Effector memory CD8-positive, alpha-beta T cell (primary cell): ENCODE results near the gene GABARAPL1.

ENCODE experiments used
- ATAC-seq: fragments of 150-1000 bp; cut with Tn5 transposase; replicated peaks from 2 replicates; pipeline ENCODE4 v1.10.0; 2021; ENCODE audit warnings: mild to moderate bottlenecking, moderate library complexity
- DNase-seq, 3 experiments: peaks; one replicate each; pipeline ENCODE4 v3.0.0; 2021
- H3K27ac Mint-ChIP-seq, 2 donors: one replicate each; pipeline ENCODE4 v1.8.0; 2022; ENCODE audit warnings: mild to moderate bottlenecking in 2 of 2, mixed read lengths in 2 of 2, moderate library complexity in 2 of 2
- H3K27me3 Mint-ChIP-seq, 2 donors: one replicate each; pipeline ENCODE4 v1.8.0; 2022; ENCODE audit warnings: mixed read lengths in 2 of 2
- H3K36me3 Mint-ChIP-seq: one replicate; pipeline ENCODE4 v1.8.0; 2022; ENCODE audit warnings: mild to moderate bottlenecking, moderate library complexity, mixed read lengths; ENCODE audit not compliant: insufficient read depth
- H3K4me1 Mint-ChIP-seq, 2 donors: one replicate each; pipeline ENCODE4 v1.8.0; 2022; ENCODE audit warnings: low read depth in 2 of 2, mixed read lengths in 2 of 2
- H3K4me3 Mint-ChIP-seq, 2 donors: one replicate each; pipeline ENCODE4 v1.8.0; 2022; ENCODE audit warnings: mild to moderate bottlenecking in 2 of 2, mixed read lengths in 2 of 2, moderate library complexity in 2 of 2
- H3K9me3 Mint-ChIP-seq, 2 donors: one replicate each; pipeline ENCODE4 v1.8.0; 2022; ENCODE audit warnings: mixed read lengths in 2 of 2

The GABARAPL1 gene

DNA sequence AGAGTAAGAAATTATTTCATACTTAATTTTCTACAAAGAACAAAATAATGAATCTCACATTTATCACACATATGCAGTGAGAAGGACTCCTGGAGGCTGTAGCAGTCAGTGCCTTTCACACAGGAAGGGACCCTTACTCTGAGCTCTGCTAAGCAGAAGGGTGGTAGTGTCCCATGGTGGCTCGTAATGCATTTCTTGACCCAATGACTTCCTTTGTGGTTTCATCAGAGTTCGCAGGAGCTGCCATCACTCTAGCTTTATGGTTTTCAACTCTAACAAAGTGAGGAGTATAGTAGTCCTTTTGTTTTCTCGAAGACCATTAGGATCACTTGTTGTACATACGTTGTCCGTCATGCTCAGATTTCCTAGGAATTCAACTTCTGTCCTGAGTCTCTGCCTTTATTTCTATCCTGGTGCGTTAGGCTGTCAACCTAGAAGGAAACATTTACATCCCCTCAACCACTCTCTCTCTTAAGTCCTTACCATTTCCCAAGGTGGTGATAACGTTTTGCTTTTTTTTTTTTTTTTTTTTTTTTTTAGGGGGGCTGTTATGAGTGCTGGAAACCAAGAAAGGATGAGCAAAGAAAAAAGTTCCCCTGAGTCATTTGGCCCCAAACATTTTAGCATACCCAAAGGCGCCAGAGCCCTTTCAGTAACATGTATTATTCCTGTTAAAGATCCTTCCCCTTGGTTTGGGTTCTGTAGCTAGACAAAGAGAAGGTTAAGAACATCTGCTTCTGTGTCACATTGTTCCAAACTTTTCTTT lies 37.2 kb downstream of the GABARAPL1 start:
- Mint-ChIP-seq H3K27me3 (no peaks in the 10 kb centered on the region), H3K4me3 (peak overlapping the region; percentile 68 to 71), H3K4me1 (peaks cover 20 to 28% of the 10 kb centered on the region in 2 donors), H3K9me3 (no peaks in the 10 kb centered on the region), H3K36me3 (no peaks in the 10 kb centered on the region), H3K27ac (peak overlapping the region; percentile 87 to 89)
- ATAC-seq, result peak; percentile 96
- peak; percentile 15 to 23 (median 22) for DNase-seq

DNA sequence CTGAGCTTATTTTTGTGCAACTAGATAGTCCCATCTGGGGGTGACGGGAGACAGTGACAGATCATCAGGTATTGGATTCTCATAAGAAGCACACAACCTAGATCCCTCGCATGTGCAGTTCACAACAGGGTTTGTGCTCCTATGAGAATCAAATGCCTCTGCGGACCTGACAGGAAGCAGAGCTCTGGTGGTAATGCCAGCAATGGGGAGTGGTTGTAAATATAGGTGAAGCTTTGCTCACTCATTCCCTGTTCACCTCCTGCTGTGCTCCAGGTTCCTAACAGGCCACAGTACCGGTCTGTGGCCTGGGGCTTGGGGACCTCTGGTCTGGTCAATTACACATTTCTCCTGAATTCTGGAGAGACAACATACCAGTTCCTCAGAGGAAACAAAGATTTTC lies 39.0 kb downstream of the GABARAPL1 start:
- H3K9me3 Mint-ChIP-seq, result peaks cover 0 to 3% of the 10 kb centered on the region in 2 donors
- peaks cover 20 to 28% of the 10 kb centered on the region in 2 donors for H3K4me1 Mint-ChIP-seq
- ATAC-seq, result no peak

DNA sequence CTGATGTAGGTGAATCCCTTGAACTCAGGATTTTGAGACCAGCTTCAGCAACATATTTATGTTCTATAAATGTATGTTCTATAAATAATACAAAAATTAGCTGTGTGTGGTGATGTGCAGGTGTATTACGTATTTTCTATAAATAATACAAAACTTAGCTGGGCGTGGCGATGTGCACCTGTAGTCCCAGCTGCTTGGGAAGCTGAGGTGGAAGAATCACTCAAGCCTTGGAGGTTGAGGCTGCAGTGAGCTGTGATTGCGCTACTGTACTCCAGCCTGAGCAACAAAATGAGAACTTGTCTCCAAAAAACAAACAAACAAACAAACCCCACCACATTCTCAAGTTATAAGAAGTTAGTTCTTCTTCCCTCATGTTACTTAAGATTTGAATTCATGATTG lies 39.5 kb downstream of the GABARAPL1 start:
- Mint-ChIP-seq H3K4me3 (no peak overlapping the region), H3K27me3 (no peaks in the 10 kb centered on the region), H3K27ac (peak overlapping the region in 1 of 2 donors; percentile 52), H3K9me3 (peaks cover 0 to 3% of the 10 kb centered on the region in 2 donors), H3K4me1 (peaks cover 20 to 28% of the 10 kb centered on the region in 2 donors), H3K36me3 (no peaks in the 10 kb centered on the region)
- ATAC-seq (no peak), DNase-seq (no peak)

More for the DNA sequence above, 39.0 kb downstream of the GABARAPL1 start:
- no peak overlapping the region for H3K27ac Mint-ChIP-seq
- H3K27me3 Mint-ChIP-seq, result no peaks in the 10 kb centered on the region
- no peak for DNase-seq
- no peak overlapping the region for H3K4me3 Mint-ChIP-seq
- H3K36me3 Mint-ChIP-seq, result no peaks in the 10 kb centered on the region

DNA sequence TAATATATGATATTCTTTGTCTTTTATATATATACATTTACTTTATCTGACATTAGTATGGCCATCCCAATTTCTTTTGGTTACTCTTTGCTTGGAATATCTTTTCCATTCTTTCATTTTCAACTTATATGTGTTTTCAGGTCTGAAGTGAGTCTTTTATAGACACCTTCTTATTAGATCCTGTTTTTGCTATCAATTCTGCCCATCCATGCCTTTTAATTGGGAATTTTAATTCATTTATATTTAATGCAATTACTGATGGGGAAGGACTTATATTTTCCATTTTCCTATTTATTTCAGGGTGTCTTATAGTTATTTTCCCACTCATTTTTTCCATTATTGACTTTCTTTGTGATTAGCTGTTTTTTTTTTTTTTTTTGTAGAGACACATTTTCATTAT lies 43.4 kb downstream of the GABARAPL1 start:
- peaks cover 0 to 3% of the 10 kb centered on the region in 2 donors for H3K9me3 Mint-ChIP-seq
- peaks cover 3% of the 10 kb centered on the region for H3K36me3 Mint-ChIP-seq
- peaks cover 0 to 2% of the 10 kb centered on the region in 2 donors for H3K4me1 Mint-ChIP-seq
- ATAC-seq, result no peak
- no peak overlapping the region for H3K4me3 Mint-ChIP-seq
- no peaks in the 10 kb centered on the region for H3K27me3 Mint-ChIP-seq
- no peak overlapping the region for H3K27ac Mint-ChIP-seq
- DNase-seq, result no peak

DNA sequence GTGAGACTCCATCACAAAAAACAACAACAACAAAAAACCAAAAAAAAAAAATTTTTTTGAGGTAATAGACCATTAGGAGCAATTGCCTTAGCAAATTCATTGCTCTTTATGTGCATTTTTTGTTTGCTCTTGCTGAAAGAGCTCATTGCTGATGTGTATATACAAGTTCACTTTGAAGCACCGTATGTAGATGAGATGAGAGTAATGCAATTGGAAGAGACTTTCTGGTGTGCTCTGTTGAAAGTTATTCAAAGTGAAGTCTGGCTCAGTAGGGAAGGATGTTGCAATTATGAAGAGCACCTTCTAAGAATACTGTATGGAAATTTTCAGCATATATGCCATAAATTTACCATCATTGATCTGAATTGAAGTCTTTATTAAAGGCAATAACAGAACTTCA lies 48.2 kb downstream of the GABARAPL1 start:
- Mint-ChIP-seq H3K27me3 (no peaks in the 10 kb centered on the region), H3K27ac (no peak overlapping the region), H3K4me3 (no peak overlapping the region), H3K36me3 (peaks cover 3% of the 10 kb centered on the region), H3K4me1 (peaks cover 0 to 2% of the 10 kb centered on the region in 2 donors), H3K9me3 (peaks cover 0 to 3% of the 10 kb centered on the region in 2 donors)
- no peak for DNase-seq
- no peak for ATAC-seq

DNA sequence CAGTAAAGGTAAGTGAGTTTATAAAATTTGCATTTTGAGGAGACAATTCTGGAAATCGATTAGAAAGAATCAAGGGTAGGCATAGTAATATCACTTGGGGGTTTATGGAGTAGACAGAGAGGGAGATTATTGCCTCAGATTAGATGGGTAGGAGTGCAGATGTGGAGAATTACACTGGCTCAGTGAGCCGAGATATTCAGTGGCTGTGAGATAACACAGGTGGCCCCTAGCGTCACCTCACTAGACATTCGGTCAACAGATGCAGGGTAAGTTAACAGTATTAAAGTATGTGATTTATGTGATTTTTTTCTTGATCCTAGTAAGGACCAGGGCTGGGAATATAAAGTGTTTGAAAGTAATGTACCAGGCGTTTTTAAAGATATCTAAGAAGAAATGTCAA lies 55.4 kb downstream of the GABARAPL1 start:
- Mint-ChIP-seq H3K4me1 (no peaks in the 10 kb centered on the region), H3K36me3 (peaks cover 4% of the 10 kb centered on the region), H3K4me3 (peak overlapping the region in 1 of 2 donors; percentile 3), H3K9me3 (no peaks in the 10 kb centered on the region), H3K27ac (no peak overlapping the region), H3K27me3 (no peaks in the 10 kb centered on the region)
- no peak for ATAC-seq
- DNase-seq, result no peak

DNA sequence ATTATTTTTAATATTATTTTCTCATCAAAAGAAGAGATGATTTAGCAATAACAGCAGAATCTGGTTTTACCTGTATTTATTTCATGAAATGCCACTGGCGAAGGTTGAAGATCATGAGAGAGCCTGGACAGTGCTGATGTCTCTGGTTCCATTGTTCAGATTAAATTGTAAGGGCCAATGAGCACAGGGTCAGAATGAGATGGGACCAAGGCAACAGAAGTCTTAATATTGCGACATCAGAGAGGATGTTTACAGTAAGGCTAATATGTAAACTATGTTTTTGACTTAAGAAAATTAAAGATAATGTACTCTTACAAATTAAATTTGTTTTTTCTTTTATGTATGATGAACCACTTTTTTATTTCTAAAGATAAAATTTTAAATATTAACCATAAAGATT lies 59.8 kb downstream of the GABARAPL1 start:
- H3K4me1 Mint-ChIP-seq, result peaks cover 0 to 4% of the 10 kb centered on the region in 2 donors

More for the DNA sequence above, 59.8 kb downstream of the GABARAPL1 start:
- Mint-ChIP-seq H3K27me3 (no peaks in the 10 kb centered on the region), H3K4me3 (no peak overlapping the region), H3K36me3 (peaks cover 4% of the 10 kb centered on the region), H3K9me3 (no peaks in the 10 kb centered on the region), H3K27ac (no peak overlapping the region)
- no peak for ATAC-seq
- no peak for DNase-seq
